CD4-positive, alpha-beta T cell treated with Interleukin-12 subunit alpha and Interleukin-12 subunit beta, for 1 hour (primary cell): ENCODE data around the gene CHN1.

Experiments
- DNase-seq: peaks from one replicate; pipeline ENCODE4 v3.0.0-alpha.2; 2020

Gene CHN1

GRCh38 chr2:174970092-174970491 lies 35.1 kb downstream of the CHN1 start:
- DNase-seq: no peak

DNA sequence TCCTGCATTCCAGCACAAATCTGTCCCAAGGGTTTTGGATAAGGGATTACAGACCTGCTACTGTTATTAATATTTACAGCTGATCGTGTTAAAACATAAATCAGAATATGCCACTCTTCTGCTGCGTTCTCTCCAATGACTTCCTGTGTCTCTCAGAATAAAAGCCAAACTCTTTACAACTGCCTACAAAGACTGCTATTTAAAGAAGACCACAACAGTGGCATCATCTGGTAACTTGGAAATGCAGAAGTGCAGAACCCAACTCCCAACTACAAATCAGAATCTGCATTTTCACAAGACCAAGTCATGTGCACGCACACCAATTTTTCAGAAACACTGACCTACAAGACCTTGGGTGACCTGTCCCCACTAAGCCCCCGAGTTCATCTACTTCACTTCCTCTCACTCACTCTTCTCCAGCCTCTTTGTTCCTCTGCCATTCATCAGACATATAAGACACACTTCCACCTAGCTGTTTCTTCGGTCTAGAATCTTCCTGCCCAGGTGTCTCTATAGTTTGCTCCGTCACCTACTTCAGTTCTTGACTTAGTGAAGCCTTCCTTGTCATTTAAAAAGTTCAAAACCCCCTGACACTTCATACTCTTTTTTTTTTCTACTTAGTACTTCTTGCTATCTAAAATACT lies 36.0 kb downstream of the CHN1 start:
- no peak for DNase-seq

DNA sequence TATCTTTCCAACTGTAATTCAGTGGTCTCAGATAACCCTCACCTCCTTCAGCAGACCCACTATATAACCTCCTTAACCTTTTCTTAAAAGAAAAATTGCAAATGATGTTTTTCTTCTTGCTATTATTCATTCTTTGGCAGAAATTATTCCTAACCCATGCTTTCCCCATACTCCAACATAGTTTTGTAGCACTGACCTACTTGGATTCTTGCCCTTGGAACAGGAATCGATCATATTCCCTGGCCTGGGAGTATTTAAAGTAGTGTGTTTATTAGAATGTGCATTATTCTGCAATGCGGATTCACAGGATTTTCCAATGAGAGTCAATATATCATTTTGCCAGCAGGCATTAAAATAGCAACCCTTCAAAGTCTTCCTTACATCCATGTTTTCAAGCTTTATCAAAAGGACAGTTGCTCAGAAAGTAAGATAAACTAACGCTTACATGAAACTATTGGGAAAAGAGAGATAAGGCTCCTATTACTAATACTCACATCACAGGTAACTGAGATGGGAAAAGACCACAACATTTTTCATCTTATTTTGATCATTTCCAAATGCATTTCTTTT lies 37.4 kb downstream of the CHN1 start:
- DNase-seq: no peak

- no peak for DNase-seq
Measured at GRCh38 chr2:174967086-174967485, 38.1 kb downstream of the CHN1 start.

DNA sequence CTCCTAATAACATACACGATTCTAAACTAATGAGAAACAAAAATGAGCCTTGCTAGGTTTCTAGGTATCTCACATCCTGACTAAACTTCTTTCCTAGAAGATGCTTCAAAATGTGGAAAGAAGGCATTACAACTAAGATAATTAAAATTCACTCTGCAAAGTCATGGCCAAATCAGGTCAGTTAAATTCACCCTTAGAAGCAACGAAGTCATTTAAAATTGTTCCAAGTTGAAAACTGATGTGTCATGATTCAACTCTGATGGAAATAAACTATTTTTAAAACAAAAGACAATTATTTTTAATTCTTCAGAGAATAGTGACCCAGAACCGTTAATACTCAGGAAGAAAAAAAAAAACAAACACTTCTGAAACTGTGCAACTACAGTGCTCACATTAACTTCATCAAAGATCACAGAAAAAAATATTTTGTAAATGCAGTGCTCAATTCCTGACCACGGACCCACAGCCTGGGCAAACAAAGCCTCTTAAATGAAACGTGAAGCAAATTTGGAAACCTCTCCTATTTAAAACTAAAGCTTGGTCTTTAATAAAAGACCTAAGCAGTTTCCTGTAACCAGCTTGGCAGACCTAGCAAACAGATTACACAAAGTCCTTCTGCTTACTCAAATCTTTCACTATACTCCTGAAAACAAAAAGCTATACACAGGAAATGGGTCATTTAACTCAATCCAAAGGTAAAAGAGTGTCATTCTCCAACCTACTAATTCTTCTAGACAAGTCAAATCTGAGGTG lies 39.0 kb downstream of the CHN1 start:
- DNase-seq: no peak

DNA sequence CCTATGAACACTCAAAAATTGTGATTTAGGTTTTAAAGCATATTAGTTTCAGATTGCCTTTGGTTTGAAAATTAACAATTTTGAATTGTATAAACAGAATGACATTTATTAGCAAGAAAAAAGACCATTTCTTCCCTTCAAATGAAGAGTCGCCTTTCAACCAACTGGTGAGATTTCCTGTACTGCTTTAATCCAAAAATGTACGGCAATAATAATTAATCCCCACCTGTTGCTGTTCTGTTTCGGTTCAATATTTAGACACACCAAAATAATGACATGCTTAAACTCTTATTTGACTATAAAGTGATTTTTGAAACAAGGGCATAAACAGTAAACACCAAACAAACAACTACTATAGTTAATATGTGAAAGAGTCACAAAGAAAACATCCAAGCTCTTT lies 39.6 kb downstream of the CHN1 start:
- no peak for DNase-seq

DNA sequence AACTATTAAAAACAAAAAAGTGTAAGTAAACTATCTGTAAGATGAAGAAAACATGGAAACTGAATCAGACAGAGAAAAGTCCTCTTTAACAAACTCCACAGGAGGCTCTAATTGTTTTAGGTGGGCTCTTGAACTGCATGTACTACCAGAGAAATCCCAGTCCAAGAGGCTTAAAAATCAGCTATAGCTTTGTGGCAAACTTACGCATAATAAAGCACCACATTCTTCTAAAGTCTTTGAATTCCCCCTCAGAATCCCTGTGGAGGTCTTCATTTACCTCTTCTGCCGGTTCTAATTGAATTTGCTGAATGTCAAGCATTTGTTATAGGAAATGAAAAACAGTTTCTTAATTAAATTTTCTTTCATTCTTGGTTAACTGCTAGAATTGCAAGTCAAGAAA lies 40.8 kb downstream of the CHN1 start:
- no peak for DNase-seq

DNA sequence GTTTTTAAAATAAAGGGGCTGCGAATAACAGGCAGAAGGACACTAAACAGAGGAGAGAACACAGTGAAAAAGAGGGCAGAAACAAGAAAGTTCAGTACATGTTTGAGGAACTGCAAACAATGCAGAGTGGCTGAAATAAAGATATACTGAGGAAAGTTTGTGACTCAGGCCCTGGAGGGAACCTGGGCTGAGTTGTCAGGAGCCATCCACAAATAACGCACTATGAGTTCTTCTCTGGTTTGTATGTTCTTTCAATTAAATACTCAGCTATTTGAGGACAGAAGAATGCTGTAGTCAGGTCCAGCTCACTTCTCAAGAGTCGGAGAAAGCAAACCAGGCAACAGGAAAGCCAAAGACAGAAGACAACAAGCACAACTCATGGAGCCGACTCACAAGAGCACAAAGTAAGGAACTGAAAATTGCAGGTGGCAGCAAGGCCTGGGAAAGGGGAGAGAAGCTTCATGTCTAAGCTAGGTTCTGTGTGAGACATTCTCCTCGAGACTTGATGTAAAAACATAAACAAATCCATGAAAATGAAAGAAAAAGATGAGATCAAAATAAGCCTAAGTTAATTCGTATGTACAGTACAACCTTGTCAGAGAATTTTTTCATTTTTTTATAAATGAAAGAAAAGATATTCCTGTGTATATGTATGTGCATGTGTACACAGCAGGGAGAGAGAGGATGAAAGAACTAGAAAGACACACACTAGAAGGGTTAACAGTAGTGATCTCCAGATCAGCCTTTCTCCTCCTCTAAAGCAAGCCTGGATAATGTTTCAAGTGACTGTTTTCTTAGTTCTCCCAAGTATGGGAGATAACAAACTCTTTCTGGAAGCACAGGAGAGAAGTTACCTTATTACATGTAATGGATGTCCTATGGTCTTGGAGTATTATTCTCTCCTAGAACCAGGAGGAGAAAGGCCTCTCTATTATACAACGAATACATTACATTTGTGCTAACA lies 41.5 kb downstream of the CHN1 start:
- no peak for DNase-seq

- DNase-seq: no peak
Measured at GRCh38 chr2:174959787-174960186, 45.4 kb downstream of the CHN1 start.

GRCh38 chr2:174957050-174957449 lies 48.1 kb downstream of the CHN1 start:
- no peak for DNase-seq

DNA sequence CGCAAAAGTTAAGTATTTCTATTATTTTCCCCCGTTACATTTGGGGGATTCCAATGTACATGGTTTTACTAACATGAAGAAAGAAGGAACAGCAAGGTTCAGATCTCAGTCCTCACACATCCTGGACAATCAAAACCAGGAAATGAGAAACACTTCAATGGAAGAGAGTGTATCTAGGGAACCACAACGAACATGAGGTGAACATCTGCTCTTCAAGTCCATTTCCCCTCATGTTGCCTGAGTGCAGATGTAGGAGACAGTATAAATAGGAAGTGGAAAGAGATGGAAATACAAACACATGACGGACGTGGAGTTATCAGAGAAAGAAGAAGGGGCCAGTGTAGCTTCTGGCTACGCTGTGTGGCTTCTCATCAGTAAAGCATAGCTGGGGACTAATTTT lies 52.6 kb downstream of the CHN1 start:
- no peak for DNase-seq

- DNase-seq: no peak
Measured at GRCh38 chr2:174951745-174952144, 53.4 kb downstream of the CHN1 start.

DNA sequence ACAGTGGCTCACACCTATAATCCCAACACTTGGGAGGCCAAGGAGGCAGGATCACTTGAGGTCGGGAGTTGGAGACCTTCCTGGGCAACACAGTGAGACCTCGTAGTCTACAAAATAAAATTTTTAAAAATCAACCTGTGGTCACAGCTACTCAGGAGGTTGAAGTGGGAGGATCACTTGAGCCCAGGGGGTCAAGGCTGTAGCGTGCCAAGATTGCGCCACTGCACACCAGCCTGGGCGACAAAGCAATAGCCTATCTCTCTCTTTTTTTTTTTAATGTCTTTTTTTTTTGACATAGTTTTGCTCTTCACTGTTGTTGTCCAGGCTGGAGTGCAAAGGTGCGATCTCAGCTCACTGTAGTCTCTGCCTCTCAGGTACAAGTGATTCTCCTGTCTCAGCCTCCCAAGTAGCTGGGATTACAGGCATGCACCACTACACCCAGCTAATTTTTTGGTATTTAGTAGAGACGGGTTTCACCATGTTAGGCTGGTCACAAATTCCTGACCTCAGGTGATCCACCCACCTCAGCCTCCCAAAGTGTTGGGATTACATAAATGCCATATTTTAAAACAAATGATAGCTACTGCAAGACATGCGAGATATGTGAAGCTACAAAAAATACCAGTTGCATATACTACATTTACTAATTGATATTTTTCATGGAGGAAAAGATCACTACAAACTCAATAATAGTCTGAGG lies 55.0 kb downstream of the CHN1 start:
- DNase-seq: no peak

DNA sequence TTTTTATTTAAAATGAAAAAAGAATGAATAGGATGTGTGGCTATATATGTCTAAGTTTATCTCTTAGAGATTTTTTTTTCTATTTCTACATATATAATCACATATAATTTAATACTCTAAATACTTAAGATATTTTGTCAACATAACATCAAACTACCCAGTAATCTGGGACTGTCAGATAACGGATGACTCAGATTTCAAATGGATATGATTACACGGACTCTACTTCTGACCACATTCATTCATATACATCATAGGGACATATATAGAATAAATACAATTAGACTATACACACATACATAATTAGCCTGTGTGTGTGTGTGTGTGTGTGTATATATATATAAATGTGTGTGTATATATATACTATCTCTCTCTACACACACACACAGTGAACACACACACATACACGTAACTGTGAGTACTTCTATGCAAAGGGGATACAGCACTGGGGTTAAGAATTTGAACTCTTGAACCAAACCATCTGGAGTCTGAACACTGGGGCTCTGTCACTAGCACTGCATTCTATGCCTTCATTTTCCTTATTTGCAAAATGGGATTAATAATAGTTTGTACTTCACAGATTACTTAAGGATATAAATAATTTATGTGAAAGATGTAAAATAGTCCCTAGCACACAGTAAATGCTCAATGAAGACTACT lies 59.5 kb downstream of the CHN1 start:
- no peak for DNase-seq

- no peak for DNase-seq
Measured at GRCh38 chr2:174939046-174939445, 66.1 kb downstream of the CHN1 start.

GRCh38 chr2:174931724-174932123 lies 73.5 kb downstream of the CHN1 start:
- DNase-seq: no peak

DNA sequence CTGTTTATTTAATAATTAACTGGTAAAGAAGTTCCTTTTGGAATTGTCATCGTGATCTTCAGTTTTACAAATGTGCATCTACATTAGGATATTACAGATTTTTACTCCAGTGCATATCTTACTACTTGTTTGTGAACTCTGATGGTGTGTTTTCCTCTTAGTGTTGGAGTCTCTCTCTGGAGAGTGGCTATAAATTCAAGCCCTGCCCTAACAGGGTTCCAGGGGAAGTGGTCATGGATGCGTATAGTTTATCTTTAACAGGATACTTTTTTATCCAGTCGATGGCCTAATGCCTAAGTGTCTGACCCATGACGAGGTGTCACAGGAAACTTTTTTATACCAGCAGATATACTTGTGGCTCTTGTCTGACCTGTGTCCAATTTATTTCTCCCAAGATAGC lies 75.4 kb downstream of the CHN1 start:
- no peak for DNase-seq

GRCh38 chr2:174925046-174925784 lies 80.0 kb downstream of the CHN1 start:
- DNase-seq: no peak

DNA sequence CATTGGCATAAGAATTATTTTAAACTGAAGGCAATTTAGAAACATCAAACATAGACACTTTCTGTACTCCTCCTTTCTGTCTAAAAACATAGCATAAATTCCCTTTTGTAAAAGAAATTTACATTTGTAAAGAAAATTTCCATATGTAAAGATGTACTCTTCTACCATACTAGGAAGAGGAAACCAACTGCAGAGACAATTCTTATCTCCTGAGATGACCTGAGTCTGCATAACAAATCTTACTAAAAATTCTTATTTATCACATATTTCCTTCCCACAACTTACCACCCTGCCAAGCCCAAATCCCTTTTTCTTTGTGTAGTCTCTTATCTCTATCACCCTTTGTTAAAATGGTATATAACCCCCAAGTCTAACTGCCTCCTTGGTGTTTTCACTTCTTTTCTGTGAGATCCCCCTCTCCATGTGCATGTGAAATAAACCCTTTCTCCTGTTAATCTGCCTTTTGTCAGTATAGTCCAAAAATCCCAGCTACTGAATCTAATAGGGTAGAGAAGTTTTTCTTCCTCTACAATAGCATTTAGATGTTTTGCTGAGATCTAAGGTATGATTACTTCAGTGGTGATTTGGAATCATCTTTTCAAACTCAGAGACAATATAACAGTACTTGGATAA lies 81.0 kb downstream of the CHN1 start:
- no peak for DNase-seq

DNA sequence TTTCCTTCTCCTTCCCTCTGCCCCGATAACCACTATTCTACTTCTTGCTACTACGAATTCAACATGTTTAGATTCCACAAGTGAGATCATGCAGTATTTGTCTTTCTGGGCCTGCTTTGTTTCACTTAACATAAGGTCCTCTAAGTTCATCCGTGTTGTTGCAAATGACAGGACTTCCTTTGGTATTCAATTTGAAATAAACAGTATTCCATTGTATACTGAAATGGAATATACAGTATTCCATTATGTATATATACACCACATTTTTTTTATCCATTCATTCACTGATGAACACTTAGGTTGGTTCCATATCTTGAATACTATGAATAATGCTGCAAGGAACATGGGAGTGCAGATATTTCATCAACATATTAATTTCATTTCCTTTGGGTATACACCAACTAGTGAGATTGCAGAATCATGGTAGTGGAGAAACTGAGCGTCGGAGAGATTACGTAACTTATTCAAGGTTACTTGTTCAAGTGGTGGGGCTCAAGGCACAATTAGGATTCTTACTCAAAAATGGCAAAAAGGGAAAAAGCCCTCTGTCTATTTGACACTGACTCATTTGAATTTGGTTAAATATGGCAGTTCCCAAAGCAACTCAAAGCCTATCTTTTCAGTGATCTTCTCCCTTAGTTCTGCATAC lies 85.1 kb downstream of the CHN1 start:
- no peak for DNase-seq
